HG03342 (cell line): Measurements from ENCODE around the gene SLC9A9.

Experiments used
- ATAC-seq: cut with Tn5 transposase; IDR thresholded peaks from one replicate; pipeline ENCODE4 v1.9.1; 2021; ENCODE audit warnings: mild to moderate bottlenecking, moderate library complexity; ENCODE audit not compliant: unreplicated experiment

SLC9A9 gene

GRCh38 chr3:143764840-143765239, 83.4 kb downstream of the SLC9A9 start:
- no peak for ATAC-seq

GRCh38 chr3:143763564-143764162, 84.6 kb downstream of the SLC9A9 start:
- ATAC-seq, result no peak

GRCh38 chr3:143757691-143758090, 90.6 kb downstream of the SLC9A9 start:
- ATAC-seq, result no peak

GRCh38 chr3:143755978-143756377, 92.3 kb downstream of the SLC9A9 start:
- ATAC-seq, result no peak

- no peak for ATAC-seq
Observed at GRCh38 chr3:143754090-143754489, 94.2 kb downstream of the SLC9A9 start.

GRCh38 chr3:143753456-143753855, 94.8 kb downstream of the SLC9A9 start:
- ATAC-seq, result no peak

- ATAC-seq, result no peak
Observed at GRCh38 chr3:143753006-143753405, 95.3 kb downstream of the SLC9A9 start.

GRCh38 chr3:143751643-143752178, 96.6 kb downstream of the SLC9A9 start:
- ATAC-seq, result peak; percentile 82

- ATAC-seq, result no peak
Observed at GRCh38 chr3:143750841-143751240, 97.4 kb downstream of the SLC9A9 start.

GRCh38 chr3:143749926-143750325, 98.3 kb downstream of the SLC9A9 start:
- ATAC-seq, result no peak

- no peak for ATAC-seq
Observed at GRCh38 chr3:143737065-143737464, 111.2 kb downstream of the SLC9A9 start.

GRCh38 chr3:143736205-143736997, 111.9 kb downstream of the SLC9A9 start:
- no peak for ATAC-seq

GRCh38 chr3:143731776-143732175, 116.5 kb downstream of the SLC9A9 start:
- no peak for ATAC-seq

- ATAC-seq, result no peak
Observed at GRCh38 chr3:143731320-143731719, 116.9 kb downstream of the SLC9A9 start.

GRCh38 chr3:143727391-143727790, 120.9 kb downstream of the SLC9A9 start:
- ATAC-seq, result no peak

GRCh38 chr3:143726727-143727126, 121.5 kb downstream of the SLC9A9 start:
- no peak for ATAC-seq

- no peak for ATAC-seq
Observed at GRCh38 chr3:143720381-143720780, 127.9 kb downstream of the SLC9A9 start.

GRCh38 chr3:143718463-143718862, 129.8 kb downstream of the SLC9A9 start:
- no peak for ATAC-seq

GRCh38 chr3:143716731-143717130, 131.5 kb downstream of the SLC9A9 start:
- no peak for ATAC-seq

GRCh38 chr3:143712522-143712921, 135.7 kb downstream of the SLC9A9 start:
- no peak for ATAC-seq

GRCh38 chr3:143707848-143708247, 140.4 kb downstream of the SLC9A9 start:
- no peak for ATAC-seq

GRCh38 chr3:143700431-143700975, 147.8 kb downstream of the SLC9A9 start:
- no peak for ATAC-seq
